B cell (primary cell): ENCODE data around the gene LIPJ.

Experiments
- EZH2 ChIP-seq: IDR thresholded peaks from 2 replicates; pipeline ENCODE4 v1.6.1; 2012; ENCODE audit warnings: borderline replicate concordance, low read depth, mild to moderate bottlenecking, moderate library complexity, low read length; ENCODE audit not compliant: insufficient read depth, poor library complexity, severe bottlenecking
- TF ChIP-seq, protein P1 (sequence below): fragments of 200-600 bp; IDR thresholded peaks from one replicate; pipeline ENCODE4 v1.8.0; 2022; ENCODE audit warnings: antibody characterized with exemption, mild to moderate bottlenecking

DNA sequence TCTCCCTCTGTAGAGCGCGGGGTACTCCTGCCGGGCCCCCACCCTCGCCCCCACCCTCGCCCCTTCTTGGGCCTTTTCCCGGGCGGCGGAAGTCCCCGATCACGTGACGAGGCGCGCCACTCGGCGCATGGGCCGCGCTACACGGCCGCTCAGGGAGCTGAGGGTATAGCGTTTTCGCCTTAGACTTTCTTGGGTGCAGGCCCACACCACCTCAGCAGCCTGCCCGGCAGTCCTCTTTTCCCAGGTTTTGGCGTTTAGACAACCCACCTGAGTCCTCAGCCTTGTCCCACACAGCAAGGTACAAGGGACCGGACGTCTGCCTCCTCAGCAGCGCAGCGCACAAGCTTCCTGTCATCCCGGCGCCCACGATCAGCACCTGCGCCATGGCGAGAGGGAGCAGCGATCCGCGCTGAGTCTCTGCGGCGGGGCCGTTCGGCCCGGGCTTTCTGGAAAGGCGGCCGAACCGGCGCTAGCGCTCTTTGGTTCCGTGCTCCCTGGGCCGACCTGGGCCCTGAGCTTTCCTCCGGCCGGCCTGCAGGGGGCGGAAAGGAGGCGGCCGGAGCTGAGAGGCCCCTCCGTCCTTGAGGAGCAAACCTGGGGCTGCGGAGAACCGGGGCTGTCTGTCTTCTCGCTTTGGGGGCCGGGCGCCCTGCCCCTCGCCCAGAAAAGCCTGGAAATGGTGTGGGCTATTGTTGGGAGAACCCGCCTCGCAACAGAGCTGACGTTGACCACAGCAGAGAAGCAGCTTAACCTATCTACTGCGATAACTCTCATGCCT lies 3.6 kb upstream of the LIPJ start, which contains the start of gene RNLS:
- TF ChIP-seq, protein P1, sequence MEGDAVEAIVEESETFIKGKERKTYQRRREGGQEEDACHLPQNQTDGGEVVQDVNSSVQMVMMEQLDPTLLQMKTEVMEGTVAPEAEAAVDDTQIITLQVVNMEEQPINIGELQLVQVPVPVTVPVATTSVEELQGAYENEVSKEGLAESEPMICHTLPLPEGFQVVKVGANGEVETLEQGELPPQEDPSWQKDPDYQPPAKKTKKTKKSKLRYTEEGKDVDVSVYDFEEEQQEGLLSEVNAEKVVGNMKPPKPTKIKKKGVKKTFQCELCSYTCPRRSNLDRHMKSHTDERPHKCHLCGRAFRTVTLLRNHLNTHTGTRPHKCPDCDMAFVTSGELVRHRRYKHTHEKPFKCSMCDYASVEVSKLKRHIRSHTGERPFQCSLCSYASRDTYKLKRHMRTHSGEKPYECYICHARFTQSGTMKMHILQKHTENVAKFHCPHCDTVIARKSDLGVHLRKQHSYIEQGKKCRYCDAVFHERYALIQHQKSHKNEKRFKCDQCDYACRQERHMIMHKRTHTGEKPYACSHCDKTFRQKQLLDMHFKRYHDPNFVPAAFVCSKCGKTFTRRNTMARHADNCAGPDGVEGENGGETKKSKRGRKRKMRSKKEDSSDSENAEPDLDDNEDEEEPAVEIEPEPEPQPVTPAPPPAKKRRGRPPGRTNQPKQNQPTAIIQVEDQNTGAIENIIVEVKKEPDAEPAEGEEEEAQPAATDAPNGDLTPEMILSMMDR, result peak; percentile 86
- no peak for TF ChIP-seq EZH2
